Measurements from ENCODE around the gene ADGRG7.

Gene ADGRG7

GRCh38 chr3:100641471-100642032 lies 32.2 kb downstream of the ADGRG7 start:
- no peak overlapping the region for H3K4me3 ChIP-seq (ENCODE audit: low read depth, low read length)
- no peak for DNase-seq (ENCODE audit: low read depth)
- no peak for TF ChIP-seq CTCF (conservative IDR thresholded peaks at IDR 0.05; ENCODE audit: low read depth, low read length)

GRCh38 chr3:100645913-100646312 lies 36.5 kb downstream of the ADGRG7 start:
- TF ChIP-seq CTCF (conservative IDR thresholded peaks at IDR 0.05; ENCODE audit: low read depth, low read length), result no peak
- no peak overlapping the region for H3K4me3 ChIP-seq (ENCODE audit: low read depth, low read length)
- no peak for DNase-seq (ENCODE audit: low read depth)

- TF ChIP-seq CTCF (conservative IDR thresholded peaks at IDR 0.05; ENCODE audit: low read depth, low read length), result no peak
- no peak for DNase-seq (ENCODE audit: low read depth)
- H3K4me3 ChIP-seq (ENCODE audit: low read depth, low read length), result no peak overlapping the region
Observed at GRCh38 chr3:100647171-100647570, 37.8 kb downstream of the ADGRG7 start.

- DNase-seq (ENCODE audit: low read depth), result no peak
- no peak for TF ChIP-seq CTCF (conservative IDR thresholded peaks at IDR 0.05; ENCODE audit: low read depth, low read length)
- H3K4me3 ChIP-seq (ENCODE audit: low read depth, low read length), result no peak overlapping the region
Observed at GRCh38 chr3:100647657-100648056, 38.3 kb downstream of the ADGRG7 start.

- peak; percentile 80 for DNase-seq (ENCODE audit: low read depth)
- TF ChIP-seq CTCF (conservative IDR thresholded peaks at IDR 0.05; ENCODE audit: low read depth, low read length), result peak; percentile 54
- peak overlapping the region; percentile 1 for H3K4me3 ChIP-seq (ENCODE audit: low read depth, low read length)
Observed at GRCh38 chr3:100650651-100651619, 41.5 kb downstream of the ADGRG7 start.

GRCh38 chr3:100653604-100654294 lies 44.3 kb downstream of the ADGRG7 start:
- no peak for DNase-seq (ENCODE audit: low read depth)
- TF ChIP-seq CTCF (conservative IDR thresholded peaks at IDR 0.05; ENCODE audit: low read depth, low read length), result no peak
- H3K4me3 ChIP-seq (ENCODE audit: low read depth, low read length), result no peak overlapping the region

Measured in choroid plexus epithelial cell (primary cell).